Heart left ventricle (tissue), 13 donors: Measurements from ENCODE around the gene GATA6.

Source experiments
- POLR2A ChIP-seq, 2 donors: fragments of 450-650 bp; IDR thresholded peaks; one replicate each; pipeline ENCODE4 v1.6.1; 2017; ENCODE audit warnings: antibody characterized with exemption in 2 of 2, mild to moderate bottlenecking in 2 of 2, moderate library complexity in 2 of 2
- TF ChIP-seq, protein P1 (sequence below), 12 donors: fragments of 200-600 bp; sonication (generic) in 4 of 12; IDR thresholded peaks; one replicate each; pipeline versions ENCODE4 v1.5.0 to v1.8.0; 2018 to 2022; ENCODE audit warnings: antibody characterized with exemption in 12 of 12, mild to moderate bottlenecking in 5 of 12
- donor health status: ischemic (EF 13 %, LVEDD 7.1; RV severe dilation, severe dysfunction).
- donor health status: DM: no; HTN: yes; CAD: no.
- donor health status: DM: no; HTN: no; CAD: no.
- donor health status: ischemic (EF 25% LVEDD 6.9; RV normal size, moderate dysfunction).
- donor health status: ischemic (EF 25% LVEDD 5.7; RV mildly dilated, moderate dysfunction).
- donor health status: ischemic (EF 35%, LVEDD 5.7; RV mildly dilated, moderate dysfunction).
- donor health status: nonischemic (EF 11% LVEDD 7.7; RV severe dilation, severe dysfunction).
- donor health status: DM: yes; HTN: yes; CAD: no.
- donor health status: PGD.
- donor health status: ischemic (EF 29% LVEDD 5.4; RV normal size, mild dysfunction).
- donor health status: nonischemic (EF 23%, LVEDD 6.1; RV moderate dilation, normal function).

DNA sequence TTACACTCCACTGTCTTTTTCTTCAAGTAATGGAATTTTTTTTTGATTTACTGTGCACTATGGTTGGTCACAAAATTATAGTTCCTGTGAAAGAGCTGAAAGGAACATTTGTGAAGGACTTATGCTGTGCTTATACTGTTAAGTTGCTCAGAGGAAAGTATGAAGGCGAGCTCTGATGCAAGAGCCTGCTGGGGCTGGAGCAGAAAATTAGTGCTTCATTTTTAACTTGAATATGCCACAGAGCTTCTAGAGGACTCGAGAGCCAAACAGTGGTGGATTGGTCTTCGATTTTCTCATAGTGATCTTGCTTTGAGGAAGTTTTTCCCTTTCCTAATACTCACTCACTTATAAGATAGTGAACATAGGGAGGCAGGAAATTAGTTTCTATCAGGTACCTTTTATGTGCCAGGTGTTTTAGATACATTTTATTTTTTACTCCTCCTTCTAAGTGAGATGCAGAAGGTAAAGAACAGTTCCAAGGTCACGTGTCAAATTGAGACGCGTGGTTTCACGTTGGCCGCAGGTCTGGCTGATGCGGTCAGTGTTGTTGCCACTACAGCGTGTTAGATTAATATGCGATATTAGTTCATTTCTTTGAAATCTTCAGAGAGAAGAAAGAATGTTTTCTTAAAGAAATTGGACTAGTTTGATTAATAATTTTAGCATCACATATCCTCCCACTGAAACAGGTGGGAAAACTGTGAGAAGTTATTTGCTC lies 20.2 kb downstream of the GATA6 start:
- TF ChIP-seq, protein P1, sequence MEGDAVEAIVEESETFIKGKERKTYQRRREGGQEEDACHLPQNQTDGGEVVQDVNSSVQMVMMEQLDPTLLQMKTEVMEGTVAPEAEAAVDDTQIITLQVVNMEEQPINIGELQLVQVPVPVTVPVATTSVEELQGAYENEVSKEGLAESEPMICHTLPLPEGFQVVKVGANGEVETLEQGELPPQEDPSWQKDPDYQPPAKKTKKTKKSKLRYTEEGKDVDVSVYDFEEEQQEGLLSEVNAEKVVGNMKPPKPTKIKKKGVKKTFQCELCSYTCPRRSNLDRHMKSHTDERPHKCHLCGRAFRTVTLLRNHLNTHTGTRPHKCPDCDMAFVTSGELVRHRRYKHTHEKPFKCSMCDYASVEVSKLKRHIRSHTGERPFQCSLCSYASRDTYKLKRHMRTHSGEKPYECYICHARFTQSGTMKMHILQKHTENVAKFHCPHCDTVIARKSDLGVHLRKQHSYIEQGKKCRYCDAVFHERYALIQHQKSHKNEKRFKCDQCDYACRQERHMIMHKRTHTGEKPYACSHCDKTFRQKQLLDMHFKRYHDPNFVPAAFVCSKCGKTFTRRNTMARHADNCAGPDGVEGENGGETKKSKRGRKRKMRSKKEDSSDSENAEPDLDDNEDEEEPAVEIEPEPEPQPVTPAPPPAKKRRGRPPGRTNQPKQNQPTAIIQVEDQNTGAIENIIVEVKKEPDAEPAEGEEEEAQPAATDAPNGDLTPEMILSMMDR (IDR thresholded peaks at IDR 0.05): no peak
- TF ChIP-seq POLR2A (IDR thresholded peaks at IDR 0.05): no peak
